ENCODE results near the gene ATRX.

DNA sequence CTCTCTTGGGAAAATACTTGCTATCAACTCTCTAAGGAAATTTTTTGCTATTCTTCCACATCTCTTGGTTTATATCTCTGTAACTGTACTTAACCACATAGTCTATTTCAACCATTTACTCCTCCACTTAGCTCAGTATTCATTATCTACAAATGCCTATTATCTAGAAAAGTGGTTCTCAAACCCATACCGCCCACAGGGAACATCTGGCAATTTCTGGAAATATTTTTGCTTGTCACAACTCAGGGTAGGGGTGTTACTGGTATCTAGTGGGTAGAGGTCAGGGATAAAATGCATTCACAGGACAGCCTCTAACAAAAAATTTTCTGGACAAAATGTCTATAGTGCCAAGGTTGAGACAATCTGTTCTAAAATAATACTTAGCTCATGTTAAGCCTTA, 14.4 kb downstream of the ATRX start:
- TF ChIP-seq, protein P1, sequence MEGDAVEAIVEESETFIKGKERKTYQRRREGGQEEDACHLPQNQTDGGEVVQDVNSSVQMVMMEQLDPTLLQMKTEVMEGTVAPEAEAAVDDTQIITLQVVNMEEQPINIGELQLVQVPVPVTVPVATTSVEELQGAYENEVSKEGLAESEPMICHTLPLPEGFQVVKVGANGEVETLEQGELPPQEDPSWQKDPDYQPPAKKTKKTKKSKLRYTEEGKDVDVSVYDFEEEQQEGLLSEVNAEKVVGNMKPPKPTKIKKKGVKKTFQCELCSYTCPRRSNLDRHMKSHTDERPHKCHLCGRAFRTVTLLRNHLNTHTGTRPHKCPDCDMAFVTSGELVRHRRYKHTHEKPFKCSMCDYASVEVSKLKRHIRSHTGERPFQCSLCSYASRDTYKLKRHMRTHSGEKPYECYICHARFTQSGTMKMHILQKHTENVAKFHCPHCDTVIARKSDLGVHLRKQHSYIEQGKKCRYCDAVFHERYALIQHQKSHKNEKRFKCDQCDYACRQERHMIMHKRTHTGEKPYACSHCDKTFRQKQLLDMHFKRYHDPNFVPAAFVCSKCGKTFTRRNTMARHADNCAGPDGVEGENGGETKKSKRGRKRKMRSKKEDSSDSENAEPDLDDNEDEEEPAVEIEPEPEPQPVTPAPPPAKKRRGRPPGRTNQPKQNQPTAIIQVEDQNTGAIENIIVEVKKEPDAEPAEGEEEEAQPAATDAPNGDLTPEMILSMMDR (IDR thresholded peaks at IDR 0.05) = no peak
- TF ChIP-seq POLR2A (IDR thresholded peaks at IDR 0.05) = no peak
- TF ChIP-seq POLR2AphosphoS5 (IDR thresholded peaks at IDR 0.05) = no peak
